OCI-LY1 (cell line): Measurements from ENCODE around the gene MCHR1.

Experiments used
- H2AFZ ChIP-seq: fragments of 200-600 bp; sonication (generic), shearing (Covaris generic); 2 replicates; pipeline ENCODE4 v1.6.0; 2014; ENCODE audit warnings: antibody characterized with exemption, mild to moderate bottlenecking, low read length
- H3F3A ChIP-seq: fragments of 200-600 bp; sonication (generic), shearing (Covaris generic); 2 replicates; pipeline ENCODE4 v1.6.0; 2014; ENCODE audit warnings: mild to moderate bottlenecking, antibody characterized with exemption, low read length, moderate library complexity; ENCODE audit not compliant: insufficient read depth
- H3K27ac ChIP-seq: fragments of 200-600 bp; sonication (generic); 2 replicates; pipeline ENCODE4 v1.5.1; 2014; ENCODE audit warnings: low read length, mixed run types, mild to moderate bottlenecking, low read depth; ENCODE audit not compliant: poor library complexity, severe bottlenecking
- H3K27me3 ChIP-seq: fragments of 200-600 bp; sonication (generic); 2 replicates; pipeline ENCODE4 v1.6.0; 2014; ENCODE audit warnings: antibody characterized with exemption, mild to moderate bottlenecking, low read length, moderate library complexity; ENCODE audit not compliant: insufficient read depth
- H3K36me3 ChIP-seq: fragments of 200-600 bp; sonication (generic); 2 replicates; pipeline ENCODE4 v1.6.1; 2014; ENCODE audit warnings: mild to moderate bottlenecking, antibody characterized with exemption, low read length, moderate library complexity, mixed read lengths; ENCODE audit not compliant: insufficient read depth
- H3K4me1 ChIP-seq: fragments of 200-600 bp; sonication (generic); 2 replicates; pipeline ENCODE4 v1.5.1; 2014; ENCODE audit warnings: mild to moderate bottlenecking, low read length, moderate library complexity; ENCODE audit not compliant: insufficient read depth, severe bottlenecking
- H3K4me2 ChIP-seq: fragments of 200-600 bp; sonication (generic), shearing (Covaris generic); 2 replicates; pipeline ENCODE4 v1.6.1; 2014; ENCODE audit warnings: low read length
- H3K4me3 ChIP-seq: fragments of 200-600 bp; sonication (generic); 2 replicates; pipeline ENCODE4 v1.5.1; 2014; ENCODE audit warnings: low read length, low read depth, mild to moderate bottlenecking, mixed read lengths; ENCODE audit not compliant: poor library complexity, severe bottlenecking
- H3K79me2 ChIP-seq: fragments of 200-600 bp; shearing (Covaris generic); 2 replicates; pipeline ENCODE4 v1.6.1; 2016; ENCODE audit warnings: mixed run types, low read length, mixed read lengths; ENCODE audit not compliant: insufficient read depth
- H3K9ac ChIP-seq: fragments of 200-600 bp; sonication (generic), shearing (Covaris generic); 2 replicates; pipeline ENCODE4 v1.6.1; 2014; ENCODE audit warnings: mild to moderate bottlenecking, low read length, mixed read lengths
- H3K9me2 ChIP-seq: fragments of 200-600 bp; sonication (generic), shearing (Covaris generic); 2 replicates; pipeline ENCODE4 v1.6.1; 2014; ENCODE audit warnings: low read depth, mild to moderate bottlenecking, low read length, mixed read lengths
- H3K9me3 ChIP-seq: fragments of 200-600 bp; shearing (Covaris generic); 2 replicates; pipeline ENCODE4 v1.6.1; 2014; ENCODE audit warnings: low read length, mixed read lengths
- H4K20me1 ChIP-seq: fragments of 200-600 bp; sonication (generic), shearing (Covaris generic); 2 replicates; pipeline ENCODE4 v1.6.0; 2016; ENCODE audit warnings: mild to moderate bottlenecking, low read length; ENCODE audit not compliant: insufficient read depth
- CTCF ChIP-seq: fragments of 200-600 bp; sonication (generic), shearing (Covaris generic); IDR thresholded peaks from 2 replicates; pipeline ENCODE4 v1.5.1; 2017; ENCODE audit warnings: mild to moderate bottlenecking, antibody characterized with exemption, low read length, moderate library complexity, mixed read lengths
- EZH2 ChIP-seq: fragments of 200-600 bp; sonication (generic), shearing (Covaris generic); IDR thresholded peaks from 2 replicates; pipeline ENCODE4 v1.8.0; 2017; ENCODE audit warnings: borderline replicate concordance, mixed run types, mild to moderate bottlenecking, antibody characterized with exemption, low read length, moderate library complexity, mixed read lengths

The MCHR1 gene

GRCh38 chr22:40659166-40659565, 20.1 kb upstream of the MCHR1 start:
- Histone ChIP-seq H3K36me3 (no peaks in the 10 kb centered on the region), H3K27me3 (no peaks in the 10 kb centered on the region), H3K79me2 (no peaks in the 10 kb centered on the region), H3K27ac (no peak overlapping the region), H4K20me1 (no peaks in the 10 kb centered on the region), H3K4me3 (no peak overlapping the region), H3K4me1 (peaks cover 3% of the 10 kb centered on the region), H3K9me3 (no peaks in the 10 kb centered on the region), H3K9ac (no peak overlapping the region), H3F3A (no peaks in the 10 kb centered on the region; the same call in 1 of the 2 replicates), H2AFZ (no peak overlapping the region), H3K9me2 (no peaks in the 10 kb centered on the region), H3K4me2 (no peak overlapping the region)
- TF ChIP-seq EZH2 (no peak), CTCF (no peak)

- H3K9ac ChIP-seq = no peak overlapping the region
- H3K79me2 ChIP-seq = no peaks in the 10 kb centered on the region
- H3K4me2 ChIP-seq = no peak overlapping the region
- H3K9me2 ChIP-seq = no peaks in the 10 kb centered on the region
- TF ChIP-seq EZH2 (no peak), CTCF (no peak)
- no peaks in the 10 kb centered on the region; the same call in 1 of the 2 replicates for H3F3A ChIP-seq
- H3K36me3 ChIP-seq = no peaks in the 10 kb centered on the region
- H3K4me1 ChIP-seq = peaks cover 3% of the 10 kb centered on the region
- H3K9me3 ChIP-seq = no peaks in the 10 kb centered on the region
- no peak overlapping the region for H2AFZ ChIP-seq
- no peaks in the 10 kb centered on the region for H4K20me1 ChIP-seq
- H3K27me3 ChIP-seq = no peaks in the 10 kb centered on the region; the same call in 1 of the 2 replicates
- no peak overlapping the region for H3K4me3 ChIP-seq
- H3K27ac ChIP-seq = no peak overlapping the region
Observed at GRCh38 chr22:40660730-40661129, 18.6 kb upstream of the MCHR1 start.

- no peaks in the 10 kb centered on the region; the same call in 1 of the 2 replicates for H3F3A ChIP-seq
- H3K9me3 ChIP-seq = no peaks in the 10 kb centered on the region
- H3K27me3 ChIP-seq = no peaks in the 10 kb centered on the region; the same call in 1 of the 2 replicates
- no peak overlapping the region for H2AFZ ChIP-seq
- H3K9me2 ChIP-seq = no peaks in the 10 kb centered on the region
- TF ChIP-seq EZH2 = no peak
- TF ChIP-seq CTCF = no peak
- no peaks in the 10 kb centered on the region for H4K20me1 ChIP-seq
- H3K9ac ChIP-seq = no peak overlapping the region
- H3K4me1 ChIP-seq = peaks cover 3% of the 10 kb centered on the region
- no peaks in the 10 kb centered on the region for H3K79me2 ChIP-seq
- H3K36me3 ChIP-seq = no peaks in the 10 kb centered on the region
- no peak overlapping the region for H3K4me2 ChIP-seq
- H3K4me3 ChIP-seq = no peak overlapping the region
- no peak overlapping the region for H3K27ac ChIP-seq
Observed at GRCh38 chr22:40661671-40662070, 17.6 kb upstream of the MCHR1 start.
